Endometrial microvascular endothelial cells (primary cell): ENCODE measurements around the gene MGAT5B. TPM values are rescaled to one million over a fixed set of nuclear protein-coding genes. Genes with fewer than 3 reads are reported as not detected.
"Not testable (repeated sequence)": the region's sequence is repeated elsewhere in the genome, so short reads cannot be mapped to it uniquely, and the experiment has no call there.

Source experiments
- in situ Hi-C: cut with HindIII; loops from 2 replicates; pipeline ENCODE4 v1.10.0; 2017; ENCODE audit warnings: low sequenced_read_pairs, low pct_unique_long_range_greater_than_20kb; ENCODE audit errors: inconsistent ontology term
- total RNA-seq: library from RNA; depleted of rRNA; stranded (reverse); fragments of >200 nt; gene quantifications from one replicate; pipeline ENCODE4 v1.2.3, GENCODE V29; 2015; ENCODE audit errors: inconsistent ontology term

Gene MGAT5B
- total RNA-seq, 1 donor from 2014 or later = 0.56 TPM

DNA sequence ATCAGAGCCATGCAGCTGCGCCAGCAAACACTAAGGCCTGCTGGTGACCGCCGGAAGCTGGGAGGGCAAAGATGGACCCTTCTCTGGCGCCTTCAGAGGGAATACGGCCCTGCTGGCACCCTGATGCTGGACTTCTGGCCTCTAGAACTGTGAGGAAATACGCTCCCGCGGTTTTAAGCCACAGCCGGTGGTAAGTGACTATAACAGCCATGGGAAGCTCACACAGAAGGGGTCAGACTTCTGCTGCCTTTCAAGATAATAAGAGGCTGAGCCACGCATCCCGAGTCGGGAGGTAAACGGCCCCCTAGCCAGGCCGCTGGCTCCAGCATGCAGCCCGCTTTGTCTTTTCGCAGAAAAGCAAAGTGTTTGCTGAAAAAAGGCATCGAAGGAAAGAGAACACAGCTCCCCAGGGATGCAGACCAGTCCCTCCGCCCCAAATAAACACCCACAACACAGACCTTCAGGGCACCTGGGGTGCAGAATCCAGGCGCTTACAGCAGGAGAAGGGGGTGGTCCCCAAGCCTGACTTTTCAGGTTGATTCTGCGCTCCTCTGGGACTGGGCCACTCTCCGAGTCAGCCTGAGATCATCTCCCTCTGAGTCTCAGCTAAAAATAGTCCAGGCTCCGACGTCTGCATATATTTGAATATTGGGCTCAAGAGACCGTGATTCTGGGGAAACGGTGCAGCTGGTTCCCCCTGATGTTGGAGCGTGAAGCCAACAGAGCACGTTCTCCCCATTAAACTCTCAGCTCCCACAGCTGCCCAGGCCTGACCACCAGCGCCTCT lies 89.7 kb downstream of the MGAT5B start:
- in situ Hi-C loops = no loop called here

DNA sequence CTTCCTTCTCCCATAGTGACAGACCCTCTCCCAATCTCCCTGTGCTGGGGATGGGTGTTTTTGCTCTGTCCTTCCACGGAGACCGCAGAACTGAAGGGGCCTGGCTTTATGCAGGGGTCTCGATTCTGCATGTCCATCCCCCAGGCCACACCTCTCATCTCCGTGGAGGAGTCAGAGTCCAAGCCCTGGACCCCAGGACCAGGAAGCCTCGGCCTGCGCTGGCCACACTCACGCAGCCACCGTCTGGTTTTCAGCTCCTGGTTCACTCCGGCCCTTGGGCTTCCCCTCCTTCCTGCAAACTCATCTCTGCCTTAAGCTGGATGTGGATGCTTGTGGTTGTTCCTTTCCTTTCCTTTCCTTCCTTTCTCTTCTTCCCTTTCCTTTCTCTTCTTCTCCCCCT lies 90.8 kb downstream of the MGAT5B start:
- in situ Hi-C loops = no loop called here

DNA sequence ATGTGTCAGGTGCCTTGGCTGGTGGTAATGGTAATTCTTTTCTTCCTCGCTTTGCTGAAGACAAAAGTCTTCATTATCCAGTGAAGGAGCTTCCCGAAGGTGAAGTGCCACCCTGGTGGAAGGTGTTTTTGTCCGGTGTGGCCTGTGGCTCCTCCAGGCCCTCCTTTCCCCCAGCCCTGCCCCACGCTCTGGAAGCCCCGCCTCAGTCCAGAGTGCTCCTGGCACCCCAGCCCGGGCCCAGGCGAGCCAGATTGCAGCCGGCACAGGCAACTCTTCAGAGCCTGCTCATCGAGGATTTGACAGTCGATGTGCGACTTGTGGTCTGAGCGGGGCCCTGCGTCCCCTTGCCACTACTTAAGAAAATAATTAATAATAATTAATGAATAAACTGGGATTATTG lies 93.7 kb downstream of the MGAT5B start:
- in situ Hi-C loops = no loop called here

- in situ Hi-C loops = no loop called here
These were observed 94.7 kb downstream of the MGAT5B start for GRCh38 chr17:76962858-76963257.

DNA sequence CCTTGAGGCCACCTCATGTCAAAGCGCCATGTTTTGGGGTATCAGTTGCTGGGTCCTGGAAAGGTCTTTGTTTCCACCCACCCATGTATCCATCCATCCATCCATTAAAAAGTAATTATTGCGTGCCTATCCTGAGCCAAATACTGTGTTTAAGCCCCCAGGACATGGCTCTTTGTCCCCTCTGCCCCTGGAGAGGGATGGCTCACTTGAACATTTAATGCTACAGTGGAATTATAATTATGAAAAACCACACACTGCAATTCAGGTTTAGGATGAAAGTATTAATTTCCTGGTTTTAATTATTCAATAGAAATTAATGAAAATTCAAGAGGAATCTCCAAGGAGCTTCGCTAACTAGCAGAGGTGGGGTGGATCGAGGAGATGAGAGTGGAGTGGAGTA lies 97.8 kb downstream of the MGAT5B start:
- in situ Hi-C loops = no loop called here

GRCh38 chr17:76966486-76967181 lies 98.4 kb downstream of the MGAT5B start:
- in situ Hi-C loops = no loop called here

GRCh38 chr17:76967762-76968161 lies 99.6 kb downstream of the MGAT5B start:
- in situ Hi-C loops = no loop called here

DNA sequence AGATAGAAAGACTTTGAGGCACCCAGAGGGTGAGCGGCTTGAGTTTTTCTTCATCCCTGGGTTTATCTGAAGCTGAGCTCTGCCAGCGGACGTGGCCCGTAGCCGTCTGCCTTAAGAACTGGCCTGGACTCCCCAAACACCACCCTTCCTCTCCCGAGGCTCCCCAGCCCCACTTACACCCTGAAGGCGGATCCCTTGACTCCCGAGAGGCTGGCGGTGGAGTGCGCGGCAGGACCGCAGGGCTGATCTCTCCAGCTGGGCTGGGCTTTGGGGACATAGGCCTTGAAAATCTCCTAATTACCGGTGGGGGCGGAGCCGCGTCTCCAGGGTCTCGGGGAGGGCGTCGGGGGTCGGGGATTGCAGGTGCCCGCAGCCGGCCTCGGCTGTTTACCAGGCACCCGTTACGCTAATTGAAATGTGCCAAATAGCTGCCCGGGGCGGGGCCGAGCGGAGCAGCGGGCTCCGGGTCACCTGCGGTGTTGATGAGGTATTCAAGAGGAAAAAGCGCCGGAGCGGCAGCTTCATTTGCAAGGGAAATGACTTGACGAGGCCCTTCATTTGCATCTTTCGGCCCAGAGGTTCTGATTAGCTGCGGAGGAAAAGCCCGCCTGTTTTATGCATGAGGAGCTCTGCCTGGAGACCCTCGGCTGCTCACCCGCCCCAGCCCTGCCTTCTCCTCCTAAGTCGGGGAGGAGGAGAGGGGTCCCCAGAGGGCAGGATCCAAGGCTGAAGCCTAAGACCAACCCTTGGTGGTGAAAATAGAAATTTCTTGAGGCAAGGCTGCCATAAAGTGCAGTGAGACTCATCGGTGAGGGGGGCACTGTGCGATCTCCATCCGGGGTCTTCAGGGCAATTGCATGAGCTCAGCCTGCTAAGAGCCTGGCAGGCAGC lies 100.7 kb downstream of the MGAT5B start:
- in situ Hi-C loops = no loop called here

- in situ Hi-C loops = no loop called here
These were observed 101.5 kb downstream of the MGAT5B start for GRCh38 chr17:76969598-76970172.

DNA sequence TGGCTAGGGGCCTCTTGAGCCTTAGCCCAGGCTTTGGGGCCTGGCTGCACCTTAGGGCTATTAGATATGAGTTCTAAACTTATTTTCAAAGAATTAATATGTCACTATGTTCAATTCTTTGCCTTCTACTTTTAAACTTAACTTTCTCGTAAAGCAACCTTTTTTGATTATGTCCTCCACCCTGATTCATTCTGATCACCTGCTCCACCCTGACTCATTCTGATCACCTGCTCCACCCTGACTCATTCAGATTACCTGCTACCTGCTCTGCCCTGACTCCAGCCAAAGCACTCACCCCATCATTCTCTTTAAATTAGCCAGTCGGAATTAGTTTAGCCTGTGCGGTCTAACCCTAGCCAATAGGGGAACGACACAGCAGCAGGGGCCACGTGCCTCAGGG lies 102.0 kb downstream of the MGAT5B start:
- in situ Hi-C loops = not testable (repeated sequence)

GRCh38 chr17:76972046-76972641 lies 103.9 kb downstream of the MGAT5B start:
- in situ Hi-C loops = no loop called here

DNA sequence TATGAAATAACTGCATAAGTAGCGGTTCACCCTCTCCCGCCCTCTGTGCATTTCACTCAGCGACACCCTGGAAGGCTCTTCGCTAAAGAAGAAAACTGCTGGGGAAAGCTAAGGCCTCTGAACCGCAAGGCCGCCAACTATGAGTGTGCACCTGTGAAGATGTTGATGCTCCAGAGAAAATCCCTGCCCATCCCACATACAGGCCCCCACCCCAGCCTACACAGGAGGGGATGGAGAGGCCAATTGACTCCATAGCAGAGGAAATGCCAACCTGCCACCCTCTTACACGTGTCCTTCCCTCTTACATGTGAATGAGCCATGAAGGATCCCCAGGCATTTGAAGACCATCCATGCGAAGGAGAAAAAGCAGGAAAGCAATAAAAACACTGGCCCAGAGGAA lies 104.8 kb downstream of the MGAT5B start:
- in situ Hi-C loops = no loop called here

DNA sequence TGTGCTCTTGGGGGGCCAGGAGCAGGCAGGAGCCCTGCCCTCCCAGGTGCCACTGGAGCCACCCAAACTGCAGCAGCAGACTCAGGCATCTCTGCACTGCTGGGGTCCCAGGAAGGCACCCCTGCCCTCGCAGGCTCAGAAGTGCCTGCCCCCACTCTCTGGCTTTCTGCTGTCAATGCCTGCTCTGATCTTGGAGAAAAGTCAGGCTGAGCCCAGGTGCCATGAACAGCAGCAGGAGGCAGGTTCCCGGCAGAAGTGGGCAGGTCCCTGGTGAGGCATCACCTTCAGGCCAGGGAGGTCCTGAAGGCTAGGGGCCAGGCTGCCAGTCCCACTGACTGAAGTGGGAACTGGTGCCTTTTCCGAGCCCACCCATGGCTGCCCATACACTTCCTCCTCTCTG lies 106.5 kb downstream of the MGAT5B start:
- in situ Hi-C loops = no loop called here

GRCh38 chr17:76978050-76978449 lies 109.8 kb downstream of the MGAT5B start:
- in situ Hi-C loops = not testable (repeated sequence)

DNA sequence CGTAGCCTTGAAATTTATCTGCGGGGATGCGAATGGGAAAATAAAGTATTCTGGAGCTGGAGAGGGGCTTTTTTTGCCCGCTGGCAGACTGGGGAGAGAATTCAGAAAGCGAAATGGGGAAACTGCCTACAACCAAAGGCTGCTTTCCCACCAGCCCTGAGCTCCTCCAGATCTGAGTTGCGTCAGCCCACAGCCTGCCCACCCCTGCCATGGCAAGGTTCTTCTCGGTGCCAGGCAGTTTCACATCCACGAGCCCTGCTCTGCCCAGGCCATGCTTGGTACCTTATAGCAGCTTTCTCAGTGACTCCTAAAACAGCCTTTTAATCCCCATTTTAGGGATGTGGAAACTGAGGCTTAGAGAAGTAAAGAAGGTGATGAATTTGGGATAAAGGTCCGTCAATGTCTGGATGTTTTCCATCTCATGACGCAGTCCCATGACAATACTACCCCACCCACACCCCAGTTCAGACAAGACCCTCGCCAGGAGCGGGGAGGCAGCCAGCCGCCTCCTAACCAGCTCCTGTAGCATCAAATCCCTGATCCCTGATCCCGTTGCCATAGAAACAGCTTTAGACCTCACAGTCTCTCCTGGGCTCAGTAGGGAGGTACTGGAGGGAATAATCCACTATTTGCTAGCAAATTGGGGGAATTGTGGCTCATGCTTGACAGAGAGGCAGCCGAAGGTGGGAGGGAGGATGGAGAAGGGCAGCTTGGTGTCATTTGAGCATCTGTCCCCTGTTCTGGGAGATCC lies 113.5 kb downstream of the MGAT5B start:
- in situ Hi-C loops = no loop called here

- in situ Hi-C loops = no loop called here
These were observed 114.3 kb downstream of the MGAT5B start for GRCh38 chr17:76982408-76983074.

GRCh38 chr17:76983075-76983775 lies 115.0 kb downstream of the MGAT5B start:
- in situ Hi-C loops = no loop called here
